ENCODE measurements around the gene TLE4.
"Not testable (repeated sequence)": the region's sequence is repeated elsewhere in the genome, so short reads cannot be mapped to it uniquely, and the experiment has no call there.

TLE4 gene

GRCh38 chr9:79603222-79603920 is 31.6 kb downstream of the TLE4 start:
- no peak for DNase-seq (ENCODE audit: low read depth)

GRCh38 chr9:79604149-79604548 is 32.4 kb downstream of the TLE4 start:
- DNase-seq (ENCODE audit: low read depth) = no peak

GRCh38 chr9:79604921-79605562 is 33.3 kb downstream of the TLE4 start:
- no peak for DNase-seq (ENCODE audit: low read depth)

DNA sequence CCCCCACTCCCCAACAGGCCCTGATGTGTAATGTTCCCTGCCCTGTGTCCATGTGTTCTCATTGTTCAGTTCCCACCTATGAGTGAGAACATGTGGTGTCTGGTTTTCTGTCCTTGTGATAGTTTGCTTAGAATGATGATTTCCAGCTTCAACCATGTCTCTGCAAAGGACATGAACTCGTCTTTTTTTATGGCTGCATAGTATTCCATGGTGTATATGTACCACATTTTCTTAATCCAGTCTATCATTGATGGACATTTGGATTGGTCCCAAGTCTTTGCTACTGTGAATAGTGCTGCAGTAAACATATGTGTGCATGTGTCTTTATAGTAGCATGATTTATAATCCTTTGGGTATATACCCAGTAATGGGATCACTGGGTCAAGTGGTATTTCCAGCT is 34.8 kb downstream of the TLE4 start:
- DNase-seq (ENCODE audit: low read depth) = not testable (repeated sequence)

- no peak for DNase-seq (ENCODE audit: low read depth)
These were observed 37.8 kb downstream of the TLE4 start for GRCh38 chr9:79609468-79610018.

- DNase-seq (ENCODE audit: low read depth) = no peak
These were observed 38.4 kb downstream of the TLE4 start for GRCh38 chr9:79610019-79610631.

DNA sequence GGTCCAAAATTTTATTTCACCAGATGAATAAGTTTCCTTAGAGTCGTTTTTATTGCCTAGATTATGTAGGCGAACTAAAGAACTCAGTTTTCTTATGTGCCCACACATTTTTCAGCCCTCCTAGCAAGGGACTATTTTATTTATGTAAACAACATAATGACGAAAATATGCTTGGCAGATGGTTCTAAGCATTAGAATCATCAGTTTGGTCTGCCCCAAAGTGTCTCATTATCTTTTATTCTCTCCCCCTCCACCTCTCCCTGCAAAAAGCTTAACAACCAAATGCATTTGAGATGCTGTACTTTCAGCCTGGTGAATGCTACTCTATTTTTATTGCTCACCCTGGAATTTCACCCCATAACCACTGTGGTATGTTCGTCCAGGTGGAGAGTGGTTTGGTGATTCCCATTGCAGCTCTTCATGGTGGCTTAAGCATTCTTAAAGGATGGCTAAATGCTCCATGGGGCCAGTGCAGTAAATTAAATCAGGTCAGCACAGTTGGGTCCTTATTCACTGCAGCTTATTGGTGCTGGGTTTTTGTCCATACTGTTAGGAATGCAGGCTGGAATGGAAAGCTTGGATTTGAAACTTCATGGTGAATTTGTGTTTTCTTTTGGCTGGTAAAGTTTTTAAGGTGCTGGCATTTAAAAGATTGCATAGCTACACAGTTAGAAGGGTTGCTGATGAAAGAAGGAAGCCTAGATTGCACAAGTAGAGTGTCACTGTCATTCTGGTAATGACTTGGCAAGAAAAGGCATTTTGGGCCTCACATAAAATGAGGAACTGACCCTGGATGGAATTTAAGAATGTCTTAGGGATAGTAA is 39.2 kb downstream of the TLE4 start:
- no peak for DNase-seq (ENCODE audit: low read depth)

DNA sequence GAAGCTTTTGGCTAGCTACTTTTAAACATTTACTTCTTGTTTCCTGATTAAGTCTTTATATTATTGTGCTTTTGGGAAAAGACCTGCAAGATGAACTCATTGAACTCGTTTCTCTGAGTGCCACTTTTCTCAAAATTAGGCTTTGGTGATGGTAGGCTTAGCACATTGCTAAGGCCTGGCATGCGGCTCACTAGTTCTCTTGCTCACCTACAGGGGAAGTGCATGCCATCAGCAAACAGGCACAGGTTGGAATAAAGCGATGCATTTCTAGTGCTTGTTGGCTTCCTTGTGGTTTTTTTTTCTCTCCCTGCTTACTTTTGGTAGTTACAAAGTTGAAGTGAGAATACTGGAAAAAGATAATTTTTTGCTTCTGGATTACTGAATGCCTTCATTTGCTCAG is 41.4 kb downstream of the TLE4 start:
- DNase-seq (ENCODE audit: low read depth) = no peak

GRCh38 chr9:79615038-79615437 is 43.3 kb downstream of the TLE4 start:
- DNase-seq (ENCODE audit: low read depth) = no peak

DNA sequence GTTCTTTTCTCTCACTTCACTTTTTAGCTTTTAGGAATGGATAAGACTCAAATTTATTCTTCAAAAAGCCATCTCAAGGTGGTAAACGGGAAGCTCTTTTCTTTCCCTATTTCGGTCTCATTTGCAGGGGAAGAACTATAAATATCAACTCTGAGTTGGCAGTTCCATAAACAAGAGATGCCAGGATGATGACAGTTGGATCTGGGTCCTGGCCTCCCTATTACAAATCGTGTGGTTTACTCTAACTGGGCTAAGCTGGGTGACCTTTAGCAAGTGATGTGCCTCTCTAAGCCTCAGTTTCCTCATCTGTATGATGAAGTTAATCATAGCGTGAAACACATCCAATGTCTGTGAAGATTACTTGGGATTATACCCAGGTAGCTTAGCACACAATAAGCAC is 44.2 kb downstream of the TLE4 start:
- DNase-seq (ENCODE audit: low read depth) = no peak

- no peak for DNase-seq (ENCODE audit: low read depth)
These were observed 45.2 kb downstream of the TLE4 start for GRCh38 chr9:79616971-79617370.

DNA sequence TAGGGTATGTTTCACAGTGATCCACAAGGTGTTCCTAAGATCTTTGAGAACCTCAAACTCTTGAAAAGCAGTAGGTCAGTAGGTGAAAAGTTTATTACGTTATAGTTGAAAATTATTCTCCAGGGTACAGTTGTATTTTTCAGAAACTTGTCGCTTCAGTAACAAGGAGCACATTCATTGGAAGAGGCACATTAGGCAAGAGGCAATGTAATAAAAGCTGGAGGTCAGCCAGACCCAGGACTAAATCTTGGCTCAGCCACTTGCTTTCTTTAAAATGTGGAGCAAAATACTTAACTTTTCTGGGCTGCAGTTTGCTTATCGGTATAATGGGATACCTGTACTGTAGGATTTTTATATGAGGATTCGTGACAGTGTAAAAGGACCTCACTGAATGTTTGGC is 45.6 kb downstream of the TLE4 start:
- DNase-seq (ENCODE audit: low read depth) = no peak

DNA sequence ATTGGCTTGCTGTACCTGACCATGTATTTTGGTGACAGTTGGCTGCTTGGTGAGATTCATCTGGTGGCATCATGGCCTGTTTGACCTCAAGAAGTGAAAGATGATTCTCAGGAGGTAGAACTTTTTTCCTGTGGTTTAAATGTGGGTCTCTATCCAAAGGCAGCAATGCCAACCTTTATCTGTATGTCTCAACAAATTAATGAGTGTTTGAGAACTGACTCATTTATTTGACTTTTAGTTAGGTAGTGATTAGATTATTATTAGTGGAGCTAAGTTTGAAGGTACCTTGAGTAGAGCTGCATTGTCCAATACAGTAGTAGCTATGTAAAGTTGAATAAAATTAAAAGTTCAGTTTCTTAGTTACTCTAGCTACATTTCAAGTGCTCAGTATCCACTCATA is 48.2 kb downstream of the TLE4 start:
- no peak for DNase-seq (ENCODE audit: low read depth)

DNA sequence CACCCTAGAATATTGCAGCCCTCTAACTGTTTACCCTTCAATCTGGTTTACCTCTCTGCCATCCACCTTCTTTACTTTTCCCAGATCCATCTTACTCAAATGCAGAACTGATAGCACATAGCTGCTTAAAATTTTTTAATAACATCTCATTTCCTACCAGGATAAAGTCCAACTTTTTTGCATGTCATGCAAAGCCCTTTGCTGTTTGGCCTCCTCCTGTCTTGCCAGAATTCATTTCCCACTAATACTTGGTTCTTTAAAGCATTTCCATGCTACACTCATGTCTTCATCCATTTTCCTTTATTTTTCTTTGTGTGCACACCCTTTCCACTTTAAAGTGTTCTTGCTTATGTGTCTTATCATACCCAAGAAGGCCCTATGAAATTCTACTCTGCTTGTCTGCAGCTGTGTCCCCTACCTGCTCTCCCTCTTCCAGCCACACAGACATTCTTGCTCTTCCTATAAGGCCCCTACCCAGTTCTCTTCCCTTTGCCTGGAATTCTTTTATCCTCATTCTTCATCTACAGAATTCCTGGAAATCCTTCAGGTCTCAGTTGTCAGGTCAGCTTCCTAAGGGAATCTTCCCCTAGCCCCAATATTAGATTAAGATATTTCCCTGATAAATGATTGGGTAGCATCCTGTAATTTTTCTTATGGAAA is 50.3 kb downstream of the TLE4 start:
- no peak for DNase-seq (ENCODE audit: low read depth)

GRCh38 chr9:79623799-79624721 is 52.3 kb downstream of the TLE4 start:
- no peak for DNase-seq (ENCODE audit: low read depth)

- no peak for DNase-seq (ENCODE audit: low read depth)
These were observed 58.0 kb downstream of the TLE4 start for GRCh38 chr9:79629721-79630120.

DNA sequence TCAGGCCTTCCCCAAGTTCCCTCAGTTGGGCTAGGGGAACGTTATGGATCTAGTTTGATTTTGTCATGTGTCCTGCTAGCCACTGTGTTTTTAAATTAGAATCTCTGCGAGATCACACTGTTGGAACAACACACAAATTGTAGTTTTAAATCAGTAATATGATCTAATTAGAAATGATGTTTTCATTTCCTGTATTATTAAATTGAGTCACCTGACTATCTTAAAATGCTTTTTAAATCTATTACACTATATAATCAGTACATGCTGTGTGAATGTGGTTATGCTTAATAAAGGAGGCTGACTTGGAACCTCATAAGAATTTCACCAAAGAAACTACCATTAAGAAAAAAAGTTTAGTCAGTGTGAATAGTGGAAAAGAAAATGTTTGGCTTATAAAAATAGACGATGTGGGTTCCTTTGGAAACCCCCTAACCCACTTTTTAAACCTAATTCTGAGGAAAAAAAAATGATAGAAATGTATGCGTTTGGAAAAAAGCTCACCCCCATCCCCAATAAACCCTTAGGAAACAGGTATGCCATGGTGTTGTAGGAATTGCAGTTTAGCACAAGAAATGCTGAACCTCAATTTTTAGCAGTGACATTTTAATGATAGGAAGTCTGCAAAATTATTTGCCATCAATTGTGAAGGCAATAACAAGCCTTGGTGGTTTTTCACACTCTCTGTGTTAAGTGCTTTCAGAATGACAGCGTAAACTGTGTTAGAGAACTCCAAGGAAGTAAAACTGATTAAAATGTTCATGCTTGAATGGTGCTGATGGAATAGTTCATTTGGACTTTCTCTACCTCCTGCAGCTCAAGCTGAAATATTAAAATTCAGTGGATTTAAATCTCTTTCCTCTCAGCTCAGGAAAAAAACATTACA is 59.0 kb downstream of the TLE4 start:
- no peak for DNase-seq (ENCODE audit: low read depth)

DNA sequence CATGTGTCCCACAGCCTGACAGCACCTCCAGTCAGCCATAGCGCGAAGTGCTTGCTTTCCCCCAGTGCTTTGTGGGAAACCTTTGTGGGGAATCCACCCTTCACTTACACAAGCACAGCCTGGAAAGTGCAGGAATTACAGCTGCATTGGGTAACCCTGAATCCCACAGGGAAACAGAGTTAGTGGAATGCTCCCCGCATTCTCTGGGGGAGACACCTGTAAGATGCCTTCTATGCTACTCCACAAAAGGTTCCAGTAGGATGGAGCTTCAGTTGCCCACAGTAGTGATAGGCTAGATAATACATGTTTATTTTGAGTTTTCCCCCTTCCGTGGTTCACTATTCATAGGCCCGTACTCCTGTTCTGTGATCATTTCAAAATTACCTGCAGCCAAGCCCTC is 60.3 kb downstream of the TLE4 start:
- DNase-seq (ENCODE audit: low read depth) = no peak

DNA sequence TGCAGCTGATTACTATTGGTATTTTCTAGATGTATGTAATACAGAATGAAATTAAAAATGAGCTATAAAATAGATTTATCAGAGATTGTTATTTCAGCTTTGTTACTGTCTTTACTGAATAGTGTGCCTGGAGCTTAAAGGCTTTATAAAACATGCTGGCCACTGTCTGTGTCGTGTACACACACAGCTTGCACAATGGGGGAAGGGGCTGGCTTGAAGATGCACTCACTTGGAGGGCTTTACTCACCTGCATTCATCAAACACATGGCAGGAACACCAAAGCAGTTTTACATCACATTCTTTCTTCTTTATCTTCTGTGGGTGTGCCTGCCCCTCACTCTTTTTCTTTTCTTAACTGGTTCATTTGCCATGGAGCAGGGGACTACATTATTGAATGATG is 60.9 kb downstream of the TLE4 start:
- DNase-seq (ENCODE audit: low read depth) = no peak

- DNase-seq (ENCODE audit: low read depth) = no peak
These were observed 61.8 kb downstream of the TLE4 start for GRCh38 chr9:79633558-79633957.
